GM10248 (cell line): ENCODE measurements around the gene CTDSPL.
A peak's percentile ranks its signal among the peaks of the same experiment; 100 is the strongest.

Experiments
- CTCF ChIA-PET: fragments of 300-600 bp; sonication (Branson Sonifier 250); formaldehyde crosslinking; extraction: SDS; loops from one replicate; lab custom pipeline; 2021; ENCODE audit warnings: antibody characterized with exemption; lab: Yijun Ruan, JAX
- POLR2A ChIA-PET: fragments of 350-650 bp; sonication (Branson Sonifier 250); formaldehyde crosslinking; extraction: SDS; loops from one replicate; lab custom pipeline; 2020; ENCODE audit warnings: antibody characterized with exemption; lab: Yijun Ruan, JAX
- DNase-seq: peaks from one replicate; pipeline ENCODE4 v3.0.0; 2012; ENCODE audit errors: extremely low spot score
- CTCF ChIP-seq: IDR thresholded peaks from 2 replicates; pipeline ENCODE4 v1.5.1; 2012; ENCODE audit warnings: mild to moderate bottlenecking, low read depth; ENCODE audit errors: extremely low read depth, missing control alignments, control extremely low read depth

The CTDSPL gene

GRCh38 chr3:37973246-37974054 is 111.8 kb downstream of the CTDSPL start:
- no peak for TF ChIP-seq CTCF
- POLR2A ChIA-PET, result no interaction called here
- CTCF ChIA-PET, result interaction anchor here (1.0 to 6.1 kb wide), 27 partner anchors 9 to 870 kb away, joined by 3 to 84 read pairs (median 6); partner anchors contain the start of genes DLEC1, VILL and XYLB
- no peak for DNase-seq

GRCh38 chr3:37974121-37975083 is 112.7 kb downstream of the CTDSPL start:
- CTCF ChIA-PET, result interaction anchor here (0.8 to 6.1 kb wide), 50 partner anchors 10 to 869 kb away, joined by 3 to 84 read pairs (median 4); partner anchors contain the start of genes DLEC1, EXOG, VILL and XYLB
- peak; percentile 80 for DNase-seq
- peak; percentile 93 for TF ChIP-seq CTCF
- POLR2A ChIA-PET, result no interaction called here

- CTCF ChIA-PET, result interaction anchor here (0.8 to 6.2 kb wide), 7 partner anchors 13 to 542 kb away, joined by 3 to 34 read pairs (median 5); no protein-coding TSS in a partner anchor
- POLR2A ChIA-PET, result no interaction called here
Measured at GRCh38 chr3:37979541-37980461, 118.1 kb downstream of the CTDSPL start.

GRCh38 chr3:37980462-37981347 is 119.0 kb downstream of the CTDSPL start:
- CTCF ChIA-PET, result interaction anchor here (0.8 to 6.2 kb wide), 4 partner anchors 14 to 126 kb away, joined by 3 to 34 read pairs (median 8); no protein-coding TSS in a partner anchor
- POLR2A ChIA-PET, result no interaction called here
- no peak for TF ChIP-seq CTCF
- no peak for DNase-seq

More at GRCh38 chr3:37979541-37980461, 118.1 kb downstream of the CTDSPL start:
- no peak for DNase-seq
- no peak for TF ChIP-seq CTCF

GRCh38 chr3:37981348-37981664 is 119.6 kb downstream of the CTDSPL start:
- CTCF ChIA-PET, result interaction anchor here (1.3 to 6.2 kb wide), 2 partner anchors 14 to 16 kb away, joined by 8 to 34 read pairs; no protein-coding TSS in a partner anchor
- POLR2A ChIA-PET, result no interaction called here
- no peak for TF ChIP-seq CTCF
- no peak for DNase-seq
